Lung (tissue), 12 donors: ENCODE results near the gene PEX14. TPM values are rescaled to one million over a fixed set of nuclear protein-coding genes. Genes with fewer than 3 reads are reported as not detected.

Source experiments
- ATAC-seq: fragments of 200-7000 bp; cut with Tn5 transposase; one replicate; pipeline ENCODE4 v1.9.1; 2020; ENCODE audit warnings: moderate number of reproducible peaks; ENCODE audit not compliant: insufficient read depth, low FRiP score
- DNase-seq, 3 donors: peaks; one replicate each; pipeline ENCODE4 v3.0.0-alpha.2; 2013 to 2017
- H3K27ac ChIP-seq, 2 donors: one replicate each; pipeline ENCODE4 v1.5.1; 2013; ENCODE audit warnings: mild to moderate bottlenecking in 2 of 2, moderate library complexity in 2 of 2, control low read depth in 1 of 2, inconsistent platforms in 1 of 2, low read depth in 1 of 2, low read length in 1 of 2
- H3K27me3 ChIP-seq, 3 donors: one replicate each; pipeline ENCODE4 v1.5.1; 2013; ENCODE audit warnings: low read length in 2 of 3; ENCODE audit not compliant: control insufficient read depth in 3 of 3, insufficient read depth in 3 of 3
- H3K36me3 ChIP-seq, 4 donors: one replicate each; pipeline ENCODE4 v1.5.1; 2013; ENCODE audit warnings: low read length in 4 of 4, mild to moderate bottlenecking in 1 of 4, moderate library complexity in 1 of 4; ENCODE audit not compliant: control insufficient read depth in 4 of 4, insufficient read depth in 4 of 4
- H3K4me1 ChIP-seq, 5 donors: one replicate each; pipeline ENCODE4 v1.5.1; 2013; ENCODE audit warnings: low read length in 5 of 5, mild to moderate bottlenecking in 2 of 5, moderate library complexity in 1 of 5; ENCODE audit not compliant: control insufficient read depth in 5 of 5, insufficient read depth in 5 of 5
- H3K4me3 ChIP-seq: one replicate; pipeline ENCODE4 v1.5.1; 2013; ENCODE audit warnings: mild to moderate bottlenecking, control low read depth, moderate library complexity
- H3K9ac ChIP-seq, 2 donors: one replicate each; pipeline ENCODE4 v1.5.1; 2013; ENCODE audit warnings: low read length in 2 of 2, control low read depth in 1 of 2; ENCODE audit not compliant: insufficient read depth in 1 of 2
- H3K9me3 ChIP-seq, 4 donors: one replicate each; pipeline ENCODE4 v1.5.1; 2013; ENCODE audit warnings: low read length in 3 of 4, mild to moderate bottlenecking in 1 of 4, moderate library complexity in 1 of 4; ENCODE audit not compliant: control insufficient read depth in 4 of 4, insufficient read depth in 3 of 4
- WGBS, 2 donors: extraction: QIAGEN DNeasy Blood & Tissue Kit; methylation state at CpG; one replicate each; pipeline ENCODE4 v1.1.7; 2013; 5-methylcytosine and 5-hydroxymethylcytosine counted together
- polyA plus RNA-seq, 2 donors: library from polyadenylated mRNA; stranded (reverse); fragments of 200-250 nt; gene quantifications; one replicate each; pipeline ENCODE4 v1.2.1, GENCODE V29; 2013
- total RNA-seq, 2 donors: library from RNA; depleted of rRNA in 1 of 2; stranded (reverse); fragments of >200 nt in 1 of 2; gene quantifications; one replicate each; pipeline ENCODE4 v1.2.1, GENCODE V29; 2014 to 2021
- TF ChIP-seq, protein P1 (sequence below): IDR thresholded peaks from 2 replicates; pipeline ENCODE4 v1.5.1; 2012; ENCODE audit warnings: mild to moderate bottlenecking; ENCODE audit errors: control extremely low read depth, extremely low read depth
- donor health status: control.
- donor health status: control.
- donor health status: Bipolar disorder and iron deficiency.
- donor health status: healthy.
- donor health status: DM: yes; HTN: yes; CAD: no.

Gene PEX14
- total and polyA plus RNA-seq, 4 donors: 18.1 to 29.2 (median 20.8) TPM

GRCh38 chr1:10617931-10618885 is 143.5 kb downstream of the PEX14 start:
- Histone ChIP-seq H3K9me3 (no peaks in the 10 kb centered on the region), H3K27ac (no peak overlapping the region), H3K36me3 (peaks cover 0 to 10% (median 3%) of the 10 kb centered on the region in 4 donors), H3K4me3 (no peak overlapping the region), H3K9ac (no peak overlapping the region), H3K27me3 (no peaks in the 10 kb centered on the region), H3K4me1 (no peaks in the 10 kb centered on the region)
- 93 to 98% methylated on average over 23 of the region's 23 CpGs for WGBS, 2 donors
- TF ChIP-seq, protein P1, sequence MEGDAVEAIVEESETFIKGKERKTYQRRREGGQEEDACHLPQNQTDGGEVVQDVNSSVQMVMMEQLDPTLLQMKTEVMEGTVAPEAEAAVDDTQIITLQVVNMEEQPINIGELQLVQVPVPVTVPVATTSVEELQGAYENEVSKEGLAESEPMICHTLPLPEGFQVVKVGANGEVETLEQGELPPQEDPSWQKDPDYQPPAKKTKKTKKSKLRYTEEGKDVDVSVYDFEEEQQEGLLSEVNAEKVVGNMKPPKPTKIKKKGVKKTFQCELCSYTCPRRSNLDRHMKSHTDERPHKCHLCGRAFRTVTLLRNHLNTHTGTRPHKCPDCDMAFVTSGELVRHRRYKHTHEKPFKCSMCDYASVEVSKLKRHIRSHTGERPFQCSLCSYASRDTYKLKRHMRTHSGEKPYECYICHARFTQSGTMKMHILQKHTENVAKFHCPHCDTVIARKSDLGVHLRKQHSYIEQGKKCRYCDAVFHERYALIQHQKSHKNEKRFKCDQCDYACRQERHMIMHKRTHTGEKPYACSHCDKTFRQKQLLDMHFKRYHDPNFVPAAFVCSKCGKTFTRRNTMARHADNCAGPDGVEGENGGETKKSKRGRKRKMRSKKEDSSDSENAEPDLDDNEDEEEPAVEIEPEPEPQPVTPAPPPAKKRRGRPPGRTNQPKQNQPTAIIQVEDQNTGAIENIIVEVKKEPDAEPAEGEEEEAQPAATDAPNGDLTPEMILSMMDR: no peak
- DNase-seq (no peak), ATAC-seq (no peak)

DNA sequence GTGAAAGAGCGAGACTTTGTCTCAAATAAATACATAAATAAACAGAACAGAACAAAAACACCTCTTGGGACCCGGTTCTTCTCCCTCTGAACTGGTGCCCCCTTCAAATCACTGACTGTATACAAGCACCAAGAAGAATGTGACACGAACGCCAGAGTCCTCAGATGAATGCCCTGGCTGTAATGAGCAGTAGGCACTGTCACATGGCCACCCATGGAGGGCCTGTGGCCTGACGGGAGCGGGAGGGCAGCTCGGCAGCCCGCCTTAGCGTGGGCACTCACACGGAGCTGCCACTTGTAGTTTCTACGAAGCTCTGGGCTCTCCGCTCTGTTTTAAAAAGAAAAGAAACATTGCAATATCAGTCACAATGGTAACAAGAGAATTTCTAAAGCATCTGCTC is 146.0 kb downstream of the PEX14 start:
- H3K9me3 ChIP-seq: no peaks in the 10 kb centered on the region
- no peak overlapping the region for H3K4me3 ChIP-seq
- H3K4me1 ChIP-seq: no peaks in the 10 kb centered on the region
- no peak overlapping the region for H3K27ac ChIP-seq
- ATAC-seq (no peak), DNase-seq (no peak)
- H3K36me3 ChIP-seq: peaks cover 2 to 28% (median 4%) of the 10 kb centered on the region in 4 donors
- H3K27me3 ChIP-seq: no peaks in the 10 kb centered on the region
- 92 to 95% methylated on average over 12 of the region's 12 CpGs for WGBS, 2 donors
- TF ChIP-seq, protein P1: no peak
- H3K9ac ChIP-seq: no peak overlapping the region

- Histone ChIP-seq H3K27me3 (no peaks in the 10 kb centered on the region), H3K36me3 (peaks cover 2 to 25% (median 4%) of the 10 kb centered on the region in 4 donors), H3K9ac (no peak overlapping the region), H3K4me1 (no peaks in the 10 kb centered on the region), H3K9me3 (no peaks in the 10 kb centered on the region), H3K4me3 (no peak overlapping the region), H3K27ac (no peak overlapping the region)
- no peak for DNase-seq
- TF ChIP-seq, protein P1: no peak
- WGBS, 2 donors: 88 to 90% methylated on average over 9 of the region's 9 CpGs
- no peak for ATAC-seq
Observed at GRCh38 chr1:10621906-10622305, 147.2 kb downstream of the PEX14 start.
